Measurements from ENCODE around the gene NHEJ1.
A peak's percentile ranks its signal among the peaks of the same experiment; 100 is the strongest.

Gene NHEJ1

GRCh38 chr2:219182331-219183150 lies 21.9 kb upstream of the NHEJ1 start:
- DNase-seq, result no peak

- no peak for DNase-seq
Measured at GRCh38 chr2:219181531-219181930, 20.9 kb upstream of the NHEJ1 start.

- DNase-seq, result no peak
Measured at GRCh38 chr2:219180961-219181360, 20.3 kb upstream of the NHEJ1 start.

GRCh38 chr2:219179601-219180465 lies 19.2 kb upstream of the NHEJ1 start:
- DNase-seq, result no peak

- DNase-seq, result peak in 2 of 3 experiments; percentile 17 to 78
Measured at GRCh38 chr2:219178377-219179175, 18.0 kb upstream of the NHEJ1 start.

GRCh38 chr2:219177552-219178376 lies 17.1 kb upstream of the NHEJ1 start, which contains the start of gene RETREG2:
RETREG2 (plus strand) TSS chr2:219178275; CDS start chr2:219178353, 78 bp downstream.
- DNase-seq, result peak; percentile 77 to 94 (median 90)

GRCh38 chr2:219176818-219177551 lies 16.4 kb upstream of the NHEJ1 start, which contains the start of gene CNPPD1:
CNPPD1 (minus strand) TSS chr2:219176925; CDS start chr2:219176828, 97 bp downstream.
- peak; percentile 67 to 91 (median 90) for DNase-seq

- DNase-seq, result peak in 1 of 3 experiments; percentile 85
Measured at GRCh38 chr2:219175928-219176817, 15.6 kb upstream of the NHEJ1 start.

GRCh38 chr2:219175486-219175885 lies 14.9 kb upstream of the NHEJ1 start:
- no peak for DNase-seq

GRCh38 chr2:219174801-219175200 lies 14.2 kb upstream of the NHEJ1 start:
- DNase-seq, result no peak

GRCh38 chr2:219174146-219174545 lies 13.5 kb upstream of the NHEJ1 start:
- no peak for DNase-seq

- DNase-seq, result no peak
Measured at GRCh38 chr2:219173176-219173575, 12.6 kb upstream of the NHEJ1 start.

- no peak for DNase-seq
Measured at GRCh38 chr2:219172231-219173154, 11.9 kb upstream of the NHEJ1 start.

- peak; percentile 8 to 59 (median 19) for DNase-seq
Measured at GRCh38 chr2:219171231-219171651, 10.6 kb upstream of the NHEJ1 start.

GRCh38 chr2:219169930-219170654 lies 9.5 kb upstream of the NHEJ1 start, which contains the start of gene SLC23A3:
SLC23A3 (minus strand) TSS chr2:219170029; CDS start chr2:219169984, 45 bp downstream.
- no peak for DNase-seq

GRCh38 chr2:219168932-219169331 lies 8.3 kb upstream of the NHEJ1 start:
- no peak for DNase-seq

- DNase-seq, result no peak
Measured at GRCh38 chr2:219168526-219168925, 7.9 kb upstream of the NHEJ1 start.

GRCh38 chr2:219167997-219168396 lies 7.4 kb upstream of the NHEJ1 start:
- DNase-seq, result no peak

All from NCI-H1417 (cell line).